NOMO-1 treated with DMSO at 0.1 percent for 48 hours (cell line): ENCODE results near the gene HOXC13.

Experiments used
- DNase-seq: peaks from one replicate; lab custom pipeline; 2025; ENCODE audit not compliant: unreplicated experiment; lab: John Stamatoyannopoulos, UW

Gene HOXC13

DNA sequence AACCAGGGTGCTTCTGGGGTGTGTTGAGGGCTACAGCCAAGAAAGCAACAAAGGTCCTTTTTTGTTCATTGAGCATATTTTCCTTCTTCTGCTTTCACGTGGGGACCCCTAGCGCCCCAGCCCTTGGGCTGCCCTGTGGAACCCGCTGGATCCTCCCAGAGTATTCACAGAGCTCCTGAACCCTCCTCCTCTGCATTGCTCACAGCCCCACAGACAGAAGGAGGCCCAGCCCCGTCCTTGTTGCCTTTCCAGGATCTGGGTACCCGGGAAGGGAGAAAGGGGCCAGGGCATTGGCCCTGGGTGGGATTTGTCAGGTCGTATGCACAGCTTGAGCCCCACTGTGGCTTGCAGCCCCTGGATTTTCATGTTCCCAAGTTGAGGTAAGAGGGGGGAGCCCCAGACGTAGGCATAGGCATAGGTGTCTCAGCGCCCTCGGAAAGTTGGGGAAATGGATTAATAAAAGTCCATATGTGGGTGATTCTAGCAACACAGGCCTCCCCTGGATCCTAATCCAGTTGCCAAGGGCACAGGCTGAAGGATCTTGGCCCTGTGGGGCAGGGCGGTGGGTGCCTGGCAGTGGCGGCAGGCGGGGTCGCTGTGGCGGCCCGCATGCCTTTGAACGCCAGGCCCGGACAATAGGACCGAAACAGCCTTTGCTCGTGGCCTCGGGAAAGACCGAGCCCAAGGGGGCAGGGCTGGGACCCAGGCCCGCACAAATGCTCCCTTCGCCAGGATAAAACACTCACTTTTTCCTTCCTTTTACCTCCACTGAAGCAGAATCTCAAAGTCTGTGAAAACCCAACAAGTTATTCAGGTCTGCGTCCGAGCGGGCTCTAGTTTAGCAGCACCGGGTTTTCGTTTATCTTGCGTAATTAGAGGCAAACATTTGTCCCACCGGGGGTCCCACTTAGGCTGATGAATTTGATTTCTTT, 43.3 kb downstream of the HOXC13 start:
- DNase-seq, result no peak

DNA sequence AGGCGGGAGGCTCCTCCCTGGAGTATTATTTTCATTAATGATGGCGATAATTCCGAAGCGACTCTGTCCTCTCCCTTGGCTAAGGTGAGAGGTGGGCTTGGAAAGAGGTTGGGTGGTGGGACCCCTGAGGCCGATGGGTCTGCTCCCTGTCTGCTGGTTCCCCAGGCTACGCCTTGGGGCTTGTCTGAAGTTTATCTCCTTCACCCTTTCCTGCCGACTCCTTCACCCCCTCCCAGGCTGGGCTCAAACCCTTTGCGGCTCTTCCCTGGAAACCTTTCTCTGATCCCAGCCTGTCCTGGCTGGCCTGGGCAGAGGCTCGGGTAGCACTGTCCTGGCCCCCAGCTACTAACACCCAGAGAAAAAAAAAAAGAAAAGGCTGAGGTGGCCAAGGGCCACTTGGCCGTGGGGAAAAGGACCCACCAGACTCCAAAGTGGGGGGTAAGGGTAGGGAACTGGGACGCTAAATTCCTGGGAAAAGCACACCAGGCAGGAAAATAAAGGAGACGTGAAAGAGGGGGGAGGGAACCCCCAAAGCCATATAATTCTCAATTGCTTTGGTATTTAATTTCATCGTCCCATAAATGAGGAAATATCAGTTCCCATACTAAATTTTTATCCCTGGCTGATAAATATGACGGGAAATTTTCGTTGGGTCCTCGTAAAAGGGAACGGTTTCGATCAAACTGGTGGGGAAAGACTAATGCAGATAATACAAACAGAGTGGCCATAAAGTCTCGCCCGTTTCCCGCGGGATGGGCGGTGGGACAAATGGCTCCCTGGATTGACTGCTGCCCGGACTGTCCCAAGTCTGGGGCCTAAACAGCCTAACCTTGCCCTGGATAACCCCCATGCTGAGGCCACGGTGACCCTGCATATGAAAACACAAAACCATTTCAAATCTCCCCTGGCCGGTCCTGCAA, 44.3 kb downstream of the HOXC13 start:
- no peak for DNase-seq

- peak; percentile 28 for DNase-seq
Measured at GRCh38 chr12:53983568-53983949, 44.9 kb downstream of the HOXC13 start.

DNA sequence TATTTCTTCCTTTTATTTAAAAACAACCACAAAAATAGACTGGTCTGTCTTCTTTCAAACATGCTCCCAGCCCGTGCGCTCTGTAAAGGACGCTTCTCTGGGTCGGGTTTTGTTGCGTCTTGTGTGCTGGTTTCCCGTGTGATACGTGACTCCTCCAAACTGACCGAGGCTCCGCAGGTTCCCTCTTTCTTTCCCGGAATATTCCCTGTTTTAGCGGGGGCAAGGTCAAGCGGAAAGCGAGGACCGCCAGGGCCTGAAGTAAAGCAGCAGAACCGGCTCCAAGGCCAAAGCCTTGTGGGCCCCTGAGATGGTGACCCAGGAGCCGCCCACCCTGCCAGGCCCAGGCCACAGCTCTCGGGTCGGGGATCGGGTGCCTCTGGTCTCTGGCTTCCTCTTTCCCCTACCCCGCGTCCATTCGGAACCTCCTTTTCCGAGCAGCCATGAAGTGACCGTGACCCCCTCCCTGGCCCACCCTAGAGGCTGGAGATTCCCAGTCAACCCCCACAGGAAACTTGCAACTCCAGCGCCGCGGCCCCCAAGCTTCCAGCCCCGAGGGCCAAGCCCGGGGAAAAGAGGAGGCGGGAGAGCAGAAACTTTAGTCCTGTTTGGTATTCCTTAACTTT, 45.4 kb downstream of the HOXC13 start:
- no peak for DNase-seq

DNA sequence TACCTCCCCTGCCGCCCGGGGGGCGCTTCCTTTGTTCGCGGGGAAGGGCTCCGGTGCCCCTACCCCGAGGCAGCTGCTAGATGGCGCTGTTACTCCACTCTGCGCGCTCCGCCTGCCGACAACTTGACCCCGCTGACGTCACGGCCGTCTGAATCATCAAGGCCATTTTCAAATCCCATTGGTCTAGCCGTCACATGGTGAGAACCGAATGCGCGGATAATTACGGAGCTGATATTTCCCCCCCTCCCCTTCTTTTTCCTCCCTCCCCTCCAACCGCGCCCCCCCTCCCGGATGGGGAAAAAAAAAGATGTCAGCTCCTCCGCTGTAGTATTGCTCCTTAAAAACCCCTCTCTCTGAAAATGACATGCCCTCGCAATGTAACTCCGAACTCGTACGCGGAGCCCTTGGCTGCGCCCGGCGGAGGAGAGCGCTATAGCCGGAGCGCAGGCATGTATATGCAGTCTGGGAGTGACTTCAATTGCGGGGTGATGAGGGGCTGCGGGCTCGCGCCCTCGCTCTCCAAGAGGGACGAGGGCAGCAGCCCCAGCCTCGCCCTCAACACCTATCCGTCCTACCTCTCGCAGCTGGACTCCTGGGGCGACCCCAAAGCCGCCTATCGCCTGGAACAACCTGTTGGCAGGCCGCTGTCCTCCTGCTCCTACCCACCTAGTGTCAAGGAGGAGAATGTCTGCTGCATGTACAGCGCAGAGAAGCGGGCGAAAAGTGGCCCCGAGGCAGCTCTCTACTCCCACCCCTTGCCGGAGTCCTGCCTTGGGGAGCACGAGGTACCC, 46.5 kb downstream of the HOXC13 start, which contains the start of gene HOXC10:
TSS of gene HOXC10 (plus strand) at position 246 of the 791 bp plus-strand sequence. CDS start at position 360, 114 bp downstream.
- DNase-seq, result peak; percentile 82

GRCh38 chr12:53985692-53985993, 47.0 kb downstream of the HOXC13 start:
- DNase-seq, result no peak

GRCh38 chr12:53985994-53986685, 47.5 kb downstream of the HOXC13 start:
- no peak for DNase-seq

GRCh38 chr12:53986686-53987483, 48.3 kb downstream of the HOXC13 start:
- no peak for DNase-seq

- DNase-seq, result no peak
Measured at GRCh38 chr12:53987787-53988230, 49.2 kb downstream of the HOXC13 start.

DNA sequence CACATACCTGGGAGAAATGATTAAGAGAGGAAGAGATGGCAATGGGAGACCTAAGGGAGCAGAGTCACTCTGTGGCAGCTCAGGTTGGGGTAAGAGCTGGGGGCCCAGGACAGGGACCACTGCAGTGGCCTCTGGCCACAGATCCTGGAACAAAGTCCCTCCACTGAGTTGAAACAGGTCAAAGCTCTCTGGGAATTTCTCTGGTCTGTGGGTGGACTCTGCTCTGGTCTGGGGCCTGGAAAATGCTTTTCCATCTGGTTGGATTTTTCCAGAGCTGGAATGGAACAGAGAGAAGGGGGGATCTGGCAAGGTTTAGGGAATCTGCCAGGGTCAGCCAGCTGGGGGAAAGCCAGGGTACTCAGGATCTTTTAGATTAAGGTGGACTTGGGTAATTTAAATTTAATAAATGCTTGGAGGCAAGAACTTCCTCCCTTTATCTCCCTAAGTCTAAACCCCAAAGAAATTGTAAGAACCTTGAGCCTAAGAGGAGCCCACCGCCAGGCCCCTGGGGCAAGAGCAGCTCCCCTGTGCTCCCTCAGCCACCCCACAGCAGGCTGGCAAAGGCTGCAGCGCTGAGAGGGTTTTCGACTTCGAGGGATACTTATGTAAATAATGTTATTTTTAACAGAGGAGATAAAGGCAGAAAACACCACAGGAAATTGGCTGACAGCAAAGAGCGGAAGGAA, 50.1 kb downstream of the HOXC13 start:
- no peak for DNase-seq

- peak; percentile 77 for DNase-seq
Measured at GRCh38 chr12:53989227-53990113, 50.8 kb downstream of the HOXC13 start.

DNA sequence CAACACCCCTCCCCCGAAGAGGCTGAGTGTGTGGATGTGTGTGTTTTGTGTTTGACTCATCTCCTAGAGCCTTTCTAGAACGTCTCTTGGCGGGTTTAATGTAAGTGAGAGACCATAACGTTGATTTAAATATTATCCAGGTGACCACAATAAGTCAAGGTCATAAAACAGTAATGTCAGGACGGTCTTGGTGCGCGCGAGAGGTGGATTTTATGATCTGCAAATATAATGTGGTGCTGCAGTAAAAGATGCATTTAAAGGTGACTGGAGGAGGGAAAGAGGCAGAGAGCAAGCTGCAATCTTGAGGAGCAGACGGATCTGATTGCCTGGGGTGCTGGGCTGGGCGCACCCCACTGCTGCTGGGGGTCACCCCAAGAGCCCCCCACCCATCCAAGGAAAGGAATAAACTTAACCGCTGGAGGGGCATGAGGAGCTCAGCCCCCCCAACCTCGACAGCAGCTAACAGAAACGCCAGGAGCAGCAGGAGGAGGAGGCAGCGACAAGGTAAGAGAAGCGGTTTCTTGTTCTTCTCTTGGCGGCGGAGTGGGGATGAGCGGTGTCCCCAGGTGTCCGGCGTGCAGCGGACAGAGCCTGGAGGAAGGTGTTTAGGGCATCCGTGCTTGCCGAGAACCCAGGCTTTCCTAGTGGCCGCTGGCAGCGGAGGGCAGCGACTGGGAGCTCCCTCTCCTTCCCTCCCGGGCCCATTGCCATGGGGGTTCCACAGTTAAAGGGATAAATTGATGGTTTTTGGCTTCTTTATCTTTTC, 51.9 kb downstream of the HOXC13 start:
- DNase-seq, result no peak

- DNase-seq, result no peak
Measured at GRCh38 chr12:53991077-53991460, 52.4 kb downstream of the HOXC13 start.

DNA sequence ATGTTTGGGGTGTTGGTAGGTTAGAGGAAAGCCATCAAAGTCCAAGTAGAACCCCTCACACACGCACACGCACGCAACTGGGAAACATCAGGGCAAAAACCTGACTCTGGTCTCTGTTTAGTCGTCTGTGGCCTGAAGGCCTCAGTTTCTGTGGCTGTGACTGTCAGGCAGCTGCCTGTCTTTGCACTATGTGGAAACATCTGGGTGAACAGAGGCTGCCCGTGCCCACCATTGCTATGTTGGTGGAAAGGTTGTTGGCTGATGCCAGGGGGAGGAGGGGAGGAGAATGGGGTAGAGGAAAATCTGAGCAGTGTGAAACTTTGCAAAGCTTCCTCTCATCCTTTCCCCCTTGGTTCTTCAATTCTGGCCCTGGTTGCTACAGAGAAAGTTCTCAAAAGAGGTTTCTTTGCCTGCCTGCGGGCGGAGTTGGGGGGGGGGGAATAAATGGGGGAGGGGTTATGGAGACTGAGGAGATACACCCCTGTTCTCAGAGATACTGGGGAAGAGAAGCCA, 53.8 kb downstream of the HOXC13 start:
- no peak for DNase-seq

GRCh38 chr12:53993162-53994008, 54.8 kb downstream of the HOXC13 start:
- no peak for DNase-seq

GRCh38 chr12:53994009-53994263, 55.3 kb downstream of the HOXC13 start:
- DNase-seq, result no peak
